WTC11 (cell line): ENCODE measurements around the gene DHRS1.

Source experiments
- CREB1 ChIP-seq: sonication (generic); formaldehyde crosslinking; IDR thresholded peaks from 2 replicates; pipeline ENCODE4 v1.8.0; 2023; ENCODE audit warnings: mild to moderate bottlenecking, missing genetic modification reagents
- IRF2 ChIP-seq: sonication (generic); formaldehyde crosslinking; IDR thresholded peaks from 2 replicates; pipeline ENCODE4 v1.8.0; 2022; ENCODE audit warnings: low read depth, missing genetic modification reagents, borderline replicate concordance
- TF ChIP-seq, protein P1 (sequence below): fragments of 200-600 bp; IDR thresholded peaks from 2 replicates; pipeline ENCODE4 v1.8.0; 2022; ENCODE audit warnings: antibody characterized with exemption
- TF ChIP-seq, protein P2 (sequence below): fragments of 250-450 bp; sonication (Bioruptor Pico); IDR thresholded peaks from 2 replicates; pipeline ENCODE4 v1.9.0; 2021; ENCODE audit warnings: moderate library complexity, mild to moderate bottlenecking, inconsistent platforms, borderline replicate concordance

DNA sequence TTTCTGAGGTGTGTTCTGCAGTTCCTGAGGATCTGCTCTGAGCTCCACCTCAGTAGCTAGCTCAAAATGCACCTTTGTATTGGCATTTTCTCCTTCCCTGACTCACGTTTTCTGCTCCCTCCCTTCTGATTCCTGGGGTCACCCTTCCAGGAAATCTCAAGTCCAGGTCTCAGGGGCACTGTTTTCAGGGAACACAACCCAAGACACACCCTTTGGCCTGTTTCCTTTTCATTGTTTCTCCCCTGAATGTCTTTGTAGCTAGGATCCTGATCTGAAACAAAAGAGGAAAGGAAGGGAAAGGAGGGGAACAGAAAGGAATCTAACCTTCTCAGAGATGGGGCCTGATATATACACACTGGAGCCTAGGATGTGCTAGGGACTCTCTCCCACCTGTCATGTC lies 47.6 kb upstream of the DHRS1 start:
- TF ChIP-seq, protein P1, sequence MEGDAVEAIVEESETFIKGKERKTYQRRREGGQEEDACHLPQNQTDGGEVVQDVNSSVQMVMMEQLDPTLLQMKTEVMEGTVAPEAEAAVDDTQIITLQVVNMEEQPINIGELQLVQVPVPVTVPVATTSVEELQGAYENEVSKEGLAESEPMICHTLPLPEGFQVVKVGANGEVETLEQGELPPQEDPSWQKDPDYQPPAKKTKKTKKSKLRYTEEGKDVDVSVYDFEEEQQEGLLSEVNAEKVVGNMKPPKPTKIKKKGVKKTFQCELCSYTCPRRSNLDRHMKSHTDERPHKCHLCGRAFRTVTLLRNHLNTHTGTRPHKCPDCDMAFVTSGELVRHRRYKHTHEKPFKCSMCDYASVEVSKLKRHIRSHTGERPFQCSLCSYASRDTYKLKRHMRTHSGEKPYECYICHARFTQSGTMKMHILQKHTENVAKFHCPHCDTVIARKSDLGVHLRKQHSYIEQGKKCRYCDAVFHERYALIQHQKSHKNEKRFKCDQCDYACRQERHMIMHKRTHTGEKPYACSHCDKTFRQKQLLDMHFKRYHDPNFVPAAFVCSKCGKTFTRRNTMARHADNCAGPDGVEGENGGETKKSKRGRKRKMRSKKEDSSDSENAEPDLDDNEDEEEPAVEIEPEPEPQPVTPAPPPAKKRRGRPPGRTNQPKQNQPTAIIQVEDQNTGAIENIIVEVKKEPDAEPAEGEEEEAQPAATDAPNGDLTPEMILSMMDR, result no peak
- TF ChIP-seq, protein P2, sequence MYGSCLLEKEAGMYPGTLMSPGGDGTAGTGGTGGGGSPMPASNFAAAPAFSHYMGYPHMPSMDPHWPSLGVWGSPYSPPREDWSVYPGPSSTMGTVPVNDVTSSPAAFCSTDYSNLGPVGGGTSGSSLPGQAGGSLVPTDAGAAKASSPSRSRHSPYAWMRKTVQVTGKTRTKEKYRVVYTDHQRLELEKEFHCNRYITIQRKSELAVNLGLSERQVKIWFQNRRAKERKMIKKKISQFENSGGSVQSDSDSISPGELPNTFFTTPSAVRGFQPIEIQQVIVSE (CRISPR knock-in tag), result no peak
- no peak for TF ChIP-seq IRF2
- no peak for TF ChIP-seq CREB1 (CRISPR knock-in tag)
